ENCODE results near the gene SCARB2.

DNA sequence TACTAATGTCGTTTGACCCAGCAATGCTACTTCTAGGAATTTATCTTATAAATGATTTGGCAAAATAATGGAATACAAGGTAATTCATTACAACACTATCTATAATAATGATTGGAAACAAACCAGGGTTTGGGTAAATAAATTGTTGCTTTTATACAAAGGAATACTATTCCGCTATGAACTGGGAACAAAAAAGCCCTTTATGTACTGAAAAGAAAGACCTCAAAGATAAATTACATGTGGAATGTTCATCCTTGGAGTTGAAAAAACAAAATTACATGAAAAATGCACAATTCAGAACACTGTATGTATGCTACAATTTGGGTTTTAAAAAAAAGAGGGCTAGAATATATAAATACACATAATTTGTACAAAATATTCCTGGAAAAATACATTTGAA is 60.3 kb downstream of the SCARB2 start:
- TF ChIP-seq, protein P1, sequence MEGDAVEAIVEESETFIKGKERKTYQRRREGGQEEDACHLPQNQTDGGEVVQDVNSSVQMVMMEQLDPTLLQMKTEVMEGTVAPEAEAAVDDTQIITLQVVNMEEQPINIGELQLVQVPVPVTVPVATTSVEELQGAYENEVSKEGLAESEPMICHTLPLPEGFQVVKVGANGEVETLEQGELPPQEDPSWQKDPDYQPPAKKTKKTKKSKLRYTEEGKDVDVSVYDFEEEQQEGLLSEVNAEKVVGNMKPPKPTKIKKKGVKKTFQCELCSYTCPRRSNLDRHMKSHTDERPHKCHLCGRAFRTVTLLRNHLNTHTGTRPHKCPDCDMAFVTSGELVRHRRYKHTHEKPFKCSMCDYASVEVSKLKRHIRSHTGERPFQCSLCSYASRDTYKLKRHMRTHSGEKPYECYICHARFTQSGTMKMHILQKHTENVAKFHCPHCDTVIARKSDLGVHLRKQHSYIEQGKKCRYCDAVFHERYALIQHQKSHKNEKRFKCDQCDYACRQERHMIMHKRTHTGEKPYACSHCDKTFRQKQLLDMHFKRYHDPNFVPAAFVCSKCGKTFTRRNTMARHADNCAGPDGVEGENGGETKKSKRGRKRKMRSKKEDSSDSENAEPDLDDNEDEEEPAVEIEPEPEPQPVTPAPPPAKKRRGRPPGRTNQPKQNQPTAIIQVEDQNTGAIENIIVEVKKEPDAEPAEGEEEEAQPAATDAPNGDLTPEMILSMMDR (IDR thresholded peaks at IDR 0.05): no peak
- TF ChIP-seq ZFX (IDR thresholded peaks at IDR 0.05; ENCODE audit: borderline replicate concordance): no peak

All from 22Rv1 (cell line).